ENCODE measurements around the gene KCNA3.

Gene KCNA3

DNA sequence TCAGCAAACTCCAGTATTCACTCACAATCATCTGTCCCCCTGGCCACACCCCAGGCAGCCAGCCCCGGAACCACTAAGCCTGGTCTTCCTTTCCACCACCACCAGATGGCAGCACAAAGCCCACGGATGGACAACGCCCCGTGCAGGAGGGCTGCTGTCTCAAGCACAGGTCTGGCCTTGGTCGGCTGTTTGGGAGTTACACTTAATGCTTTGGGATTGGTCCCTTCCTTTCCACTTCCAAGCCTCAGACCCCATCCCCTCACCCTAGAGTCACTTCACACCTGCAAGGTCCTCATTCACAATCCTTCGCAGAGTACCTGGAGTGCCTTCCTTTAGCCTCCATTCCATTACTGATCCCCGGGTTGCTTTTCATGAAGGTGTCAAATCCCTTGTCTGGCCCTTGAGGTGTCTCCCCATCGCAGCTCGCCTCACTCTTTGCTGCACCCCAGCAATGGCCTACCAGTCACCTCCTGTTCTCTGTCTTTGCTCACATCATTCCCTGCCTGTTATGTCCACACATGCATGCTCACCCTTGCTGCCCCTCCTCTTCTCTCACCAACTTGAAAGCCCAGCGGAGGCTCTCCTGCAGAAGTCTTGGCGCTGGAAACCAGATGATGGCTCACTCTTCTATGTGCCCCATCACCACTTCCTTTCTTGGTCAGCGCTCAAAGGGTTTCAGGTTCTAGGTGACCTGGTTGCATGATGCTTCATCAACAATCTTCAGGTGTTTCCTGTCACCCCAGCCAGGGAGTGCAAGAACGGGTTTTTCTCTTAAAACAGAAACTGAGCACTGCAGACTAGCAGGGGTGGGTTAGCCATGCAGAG, 43.7 kb downstream of the KCNA3 start:
- peak; percentile 69 for DNase-seq (ENCODE audit: low read depth)
- no peak overlapping the region for H3K4me3 ChIP-seq (replicated peaks; ENCODE audit: low read depth, low read length)
- TF ChIP-seq, protein P1, sequence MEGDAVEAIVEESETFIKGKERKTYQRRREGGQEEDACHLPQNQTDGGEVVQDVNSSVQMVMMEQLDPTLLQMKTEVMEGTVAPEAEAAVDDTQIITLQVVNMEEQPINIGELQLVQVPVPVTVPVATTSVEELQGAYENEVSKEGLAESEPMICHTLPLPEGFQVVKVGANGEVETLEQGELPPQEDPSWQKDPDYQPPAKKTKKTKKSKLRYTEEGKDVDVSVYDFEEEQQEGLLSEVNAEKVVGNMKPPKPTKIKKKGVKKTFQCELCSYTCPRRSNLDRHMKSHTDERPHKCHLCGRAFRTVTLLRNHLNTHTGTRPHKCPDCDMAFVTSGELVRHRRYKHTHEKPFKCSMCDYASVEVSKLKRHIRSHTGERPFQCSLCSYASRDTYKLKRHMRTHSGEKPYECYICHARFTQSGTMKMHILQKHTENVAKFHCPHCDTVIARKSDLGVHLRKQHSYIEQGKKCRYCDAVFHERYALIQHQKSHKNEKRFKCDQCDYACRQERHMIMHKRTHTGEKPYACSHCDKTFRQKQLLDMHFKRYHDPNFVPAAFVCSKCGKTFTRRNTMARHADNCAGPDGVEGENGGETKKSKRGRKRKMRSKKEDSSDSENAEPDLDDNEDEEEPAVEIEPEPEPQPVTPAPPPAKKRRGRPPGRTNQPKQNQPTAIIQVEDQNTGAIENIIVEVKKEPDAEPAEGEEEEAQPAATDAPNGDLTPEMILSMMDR (IDR thresholded peaks at IDR 0.05; ENCODE audit: low read length, missing control alignments): peak; percentile 87

DNA sequence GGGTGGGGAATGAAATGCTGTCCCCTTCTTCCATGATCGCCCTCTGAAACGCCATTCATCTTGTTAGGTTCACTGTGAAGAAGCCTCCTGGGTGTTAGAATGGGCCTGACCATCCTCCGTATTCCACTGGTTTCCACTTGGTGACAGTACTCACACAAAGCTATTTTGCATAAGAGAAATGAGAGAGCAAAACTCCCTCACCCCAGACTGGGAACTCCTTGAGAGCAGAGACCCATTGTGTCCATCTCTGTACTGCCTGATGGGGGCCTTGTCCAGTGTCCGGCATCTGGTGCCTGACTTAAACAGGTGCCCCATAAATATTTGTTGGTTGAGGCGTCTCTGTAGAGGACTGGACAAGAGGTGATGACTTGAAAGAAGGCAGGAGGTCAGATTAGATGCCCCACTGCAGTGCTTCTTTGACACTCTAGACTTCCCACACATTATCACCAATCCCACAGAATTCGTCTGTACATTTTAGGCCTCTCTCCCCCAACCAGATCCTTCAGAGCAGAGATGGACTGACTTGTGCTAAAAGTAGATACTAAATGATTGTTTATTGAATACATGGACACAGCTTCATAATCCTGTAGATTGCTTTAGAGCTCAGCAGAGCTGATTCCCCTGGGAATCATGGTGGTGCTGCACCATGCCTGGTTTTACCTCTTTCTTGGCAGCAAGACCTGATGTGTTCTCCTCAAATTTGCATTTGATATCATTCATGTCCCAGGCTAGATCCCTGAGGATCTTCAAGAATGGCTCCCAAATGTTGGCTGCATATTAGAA, 46.2 kb downstream of the KCNA3 start:
- no peak for DNase-seq (ENCODE audit: low read depth)
- H3K4me3 ChIP-seq (replicated peaks; ENCODE audit: low read depth, low read length): no peak overlapping the region
- TF ChIP-seq, protein P1 (IDR thresholded peaks at IDR 0.05; ENCODE audit: low read length, missing control alignments): no peak

DNA sequence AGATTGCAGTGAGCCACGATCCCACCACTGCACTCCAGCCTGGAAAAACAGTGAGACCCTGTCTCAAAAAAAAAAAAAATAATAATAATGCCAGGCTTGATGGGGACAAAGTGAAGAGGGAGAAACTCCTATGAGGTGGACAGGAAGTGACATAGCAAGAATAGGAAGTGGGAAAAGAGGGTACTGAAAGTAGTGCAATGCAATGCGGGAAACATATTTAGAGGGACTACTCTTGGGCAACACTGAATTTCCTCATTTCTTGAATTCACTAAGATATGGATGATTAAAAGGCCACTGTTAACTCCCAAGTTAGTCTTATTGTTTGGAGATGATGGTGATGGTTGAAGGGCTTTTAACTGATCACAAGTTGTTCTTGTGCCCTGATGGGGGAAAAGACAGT, 47.0 kb downstream of the KCNA3 start:
- TF ChIP-seq, protein P1 (IDR thresholded peaks at IDR 0.05; ENCODE audit: low read length, missing control alignments): no peak
- H3K4me3 ChIP-seq (replicated peaks; ENCODE audit: low read depth, low read length): no peak overlapping the region
- no peak for DNase-seq (ENCODE audit: low read depth)

DNA sequence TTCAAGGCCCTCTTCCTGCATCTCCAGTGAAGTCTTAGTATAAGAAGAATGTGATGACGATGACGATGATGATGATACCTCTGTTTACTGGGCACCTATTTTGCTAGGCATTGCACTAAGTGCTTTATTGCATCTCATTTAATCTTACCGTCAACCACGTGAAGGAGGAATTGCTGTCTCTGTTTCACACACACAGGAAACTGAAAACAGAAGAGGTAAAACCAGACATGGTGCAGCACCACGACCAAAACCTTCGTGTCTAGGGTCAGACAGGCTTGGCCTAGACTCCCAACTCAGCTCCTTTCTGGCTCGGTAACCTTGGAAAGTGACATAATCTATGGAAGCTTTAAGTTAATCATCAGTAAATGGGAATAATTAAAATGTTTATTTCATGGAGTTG, 47.9 kb downstream of the KCNA3 start:
- TF ChIP-seq, protein P1 (IDR thresholded peaks at IDR 0.05; ENCODE audit: low read length, missing control alignments): no peak
- DNase-seq (ENCODE audit: low read depth): no peak
- H3K4me3 ChIP-seq (replicated peaks; ENCODE audit: low read depth, low read length): no peak overlapping the region
